ENCODE results near the gene MAGEA1.
"Not testable (repeated sequence)": the region's sequence is repeated elsewhere in the genome, so short reads cannot be mapped to it uniquely, and the experiment has no call there.

GRCh38 chrX:153132924-153133323, 46.2 kb upstream of the MAGEA1 start:
- TF ChIP-seq POLR2AphosphoS5 (IDR thresholded peaks at IDR 0.05; ENCODE audit: borderline replicate concordance, low read depth, low read length); EZH2 (IDR thresholded peaks at IDR 0.05); FOXP2 (optimal IDR thresholded peaks at IDR 0.05; ENCODE audit: control extremely low read depth, extremely low read length, insufficient read depth): not testable (repeated sequence)

All from SK-N-MC (cell line).